ENCODE data around the gene COL5A2. TPM values are rescaled to one million over a fixed set of nuclear protein-coding genes. Genes with fewer than 3 reads are reported as not detected.

COL5A2 gene
- total RNA-seq, 1 donor from 2014 or later: 64.2 TPM

DNA sequence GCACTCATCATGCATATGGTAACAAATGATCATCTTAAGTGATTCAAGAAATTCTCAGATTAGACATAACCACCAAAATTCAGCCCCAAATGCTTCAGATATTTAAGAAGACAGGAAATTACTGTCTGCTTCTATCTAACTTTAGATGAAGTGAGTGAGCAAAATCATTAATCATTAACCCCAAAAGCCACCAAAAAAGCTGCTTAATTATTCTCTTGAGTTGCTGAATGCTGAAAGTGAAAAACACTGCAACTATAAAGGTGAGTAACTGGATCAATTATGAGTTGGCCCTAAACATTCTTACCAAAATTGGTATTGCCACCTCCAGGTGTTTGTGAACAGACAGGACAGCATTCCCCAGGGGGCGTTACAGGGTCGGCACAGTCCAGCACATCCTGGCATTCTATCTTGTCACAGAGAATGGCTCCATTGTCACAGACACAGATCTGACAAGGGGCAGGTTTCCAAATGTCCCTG, 69.6 kb downstream of the COL5A2 start:
- H3K27ac ChIP-seq: no peak overlapping the region
- intact Hi-C loops (cut with DNase I): no loop called here
- H3K36me3 ChIP-seq: peaks cover 6 to 13% of the 10 kb centered on the region in 2 donors
- no peaks in the 10 kb centered on the region for H3K9me3 ChIP-seq
- no peak overlapping the region for H3K4me3 ChIP-seq
- TF ChIP-seq, protein P1, sequence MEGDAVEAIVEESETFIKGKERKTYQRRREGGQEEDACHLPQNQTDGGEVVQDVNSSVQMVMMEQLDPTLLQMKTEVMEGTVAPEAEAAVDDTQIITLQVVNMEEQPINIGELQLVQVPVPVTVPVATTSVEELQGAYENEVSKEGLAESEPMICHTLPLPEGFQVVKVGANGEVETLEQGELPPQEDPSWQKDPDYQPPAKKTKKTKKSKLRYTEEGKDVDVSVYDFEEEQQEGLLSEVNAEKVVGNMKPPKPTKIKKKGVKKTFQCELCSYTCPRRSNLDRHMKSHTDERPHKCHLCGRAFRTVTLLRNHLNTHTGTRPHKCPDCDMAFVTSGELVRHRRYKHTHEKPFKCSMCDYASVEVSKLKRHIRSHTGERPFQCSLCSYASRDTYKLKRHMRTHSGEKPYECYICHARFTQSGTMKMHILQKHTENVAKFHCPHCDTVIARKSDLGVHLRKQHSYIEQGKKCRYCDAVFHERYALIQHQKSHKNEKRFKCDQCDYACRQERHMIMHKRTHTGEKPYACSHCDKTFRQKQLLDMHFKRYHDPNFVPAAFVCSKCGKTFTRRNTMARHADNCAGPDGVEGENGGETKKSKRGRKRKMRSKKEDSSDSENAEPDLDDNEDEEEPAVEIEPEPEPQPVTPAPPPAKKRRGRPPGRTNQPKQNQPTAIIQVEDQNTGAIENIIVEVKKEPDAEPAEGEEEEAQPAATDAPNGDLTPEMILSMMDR (IDR thresholded peaks at IDR 0.05): no peak
- DNase-seq (ENCODE audit: low spot score in 2 of 2): no peak
- peaks cover 0 to 4% of the 10 kb centered on the region in 2 donors for H3K4me1 ChIP-seq
- H3K27me3 ChIP-seq: no peaks in the 10 kb centered on the region

DNA sequence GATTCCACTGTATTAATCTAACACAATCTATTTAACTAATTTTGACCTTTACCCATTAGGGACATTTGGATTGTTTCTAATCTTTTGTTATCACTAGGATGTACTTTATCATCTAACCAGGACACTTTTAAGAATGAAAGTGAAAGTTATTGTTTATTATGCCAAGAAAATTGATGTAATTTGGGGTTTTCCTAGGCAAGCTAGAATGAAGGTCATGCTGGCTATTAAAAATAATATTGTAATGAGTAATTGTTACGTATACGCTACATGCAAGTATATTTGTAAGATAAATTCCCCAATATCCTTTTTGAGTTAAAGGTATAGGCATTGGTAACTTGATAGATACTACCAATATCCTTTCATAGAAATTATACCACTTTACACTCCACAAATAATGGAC, 74.6 kb downstream of the COL5A2 start:
- H3K4me3 ChIP-seq: no peak overlapping the region

DNA sequence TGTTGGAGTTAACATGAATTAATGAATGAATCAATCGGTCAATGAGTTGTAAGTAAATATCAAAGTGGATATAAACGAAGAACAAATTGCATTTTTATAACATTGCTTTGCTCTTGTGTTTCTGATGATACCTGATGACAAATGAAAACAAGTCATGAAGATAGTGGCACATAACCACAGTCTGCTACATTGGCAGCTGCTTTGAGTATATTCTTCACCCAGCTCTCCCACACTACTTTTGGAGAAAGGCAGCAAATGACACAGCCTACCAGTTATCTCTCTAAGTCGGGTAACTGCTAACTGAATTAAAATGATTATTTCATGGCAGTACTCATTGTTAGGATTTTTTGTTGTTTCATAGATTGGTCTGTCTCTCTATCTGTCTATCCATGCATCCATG, 76.8 kb downstream of the COL5A2 start:
- DNase-seq (ENCODE audit: low spot score in 2 of 2): no peak
- Histone ChIP-seq H3K36me3 (peaks cover 5 to 15% of the 10 kb centered on the region in 2 donors), H3K27ac (no peak overlapping the region), H3K4me3 (no peak overlapping the region), H3K27me3 (no peaks in the 10 kb centered on the region), H3K4me1 (peaks cover 0 to 8% of the 10 kb centered on the region in 2 donors), H3K9me3 (no peaks in the 10 kb centered on the region)
- intact Hi-C loops (cut with DNase I): no loop called here
- TF ChIP-seq, protein P1 (IDR thresholded peaks at IDR 0.05): no peak

More for the DNA sequence above, 74.6 kb downstream of the COL5A2 start:
- Histone ChIP-seq H3K4me1 (peaks cover 0 to 8% of the 10 kb centered on the region in 2 donors), H3K27me3 (no peaks in the 10 kb centered on the region), H3K27ac (no peak overlapping the region), H3K36me3 (peaks cover 8 to 16% of the 10 kb centered on the region in 2 donors), H3K9me3 (no peaks in the 10 kb centered on the region)
- intact Hi-C loops (cut with DNase I): no loop called here
- DNase-seq (ENCODE audit: low spot score in 2 of 2): no peak
- TF ChIP-seq, protein P1 (IDR thresholded peaks at IDR 0.05): no peak

DNA sequence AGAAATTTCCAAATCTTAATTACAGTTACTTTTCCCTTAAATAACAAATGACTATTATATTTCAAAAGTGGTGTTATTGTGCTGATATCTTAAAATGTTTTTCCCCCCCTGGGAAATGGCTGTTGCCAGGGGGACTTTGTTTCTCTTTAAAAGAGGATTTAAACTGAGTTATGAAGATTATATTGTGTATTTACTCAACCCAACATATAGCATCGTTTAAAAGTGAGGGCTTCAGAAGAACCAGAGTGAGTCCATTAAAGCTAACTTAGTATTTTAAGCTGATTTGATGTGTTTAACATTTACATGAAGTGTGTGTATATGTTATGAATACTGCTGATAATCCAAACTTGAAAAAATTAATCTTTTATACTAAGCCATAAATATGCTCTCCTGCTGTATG, 81.6 kb downstream of the COL5A2 start:
- H3K36me3 ChIP-seq: peaks cover 0 to 15% of the 10 kb centered on the region in 2 donors
- TF ChIP-seq, protein P1 (IDR thresholded peaks at IDR 0.05): no peak
- peak overlapping the region in 1 of 2 donors; percentile 28 for H3K27ac ChIP-seq
- peaks cover 0 to 11% of the 10 kb centered on the region in 2 donors for H3K4me1 ChIP-seq
- no peaks in the 10 kb centered on the region for H3K9me3 ChIP-seq
- no peaks in the 10 kb centered on the region for H3K27me3 ChIP-seq
- intact Hi-C loops (cut with DNase I): loop anchor here (10.0 kb wide), 1 partner anchor 313 kb away; no protein-coding TSS in a partner anchor
- no peak overlapping the region for H3K4me3 ChIP-seq
- no peak for DNase-seq (ENCODE audit: low spot score in 2 of 2)

DNA sequence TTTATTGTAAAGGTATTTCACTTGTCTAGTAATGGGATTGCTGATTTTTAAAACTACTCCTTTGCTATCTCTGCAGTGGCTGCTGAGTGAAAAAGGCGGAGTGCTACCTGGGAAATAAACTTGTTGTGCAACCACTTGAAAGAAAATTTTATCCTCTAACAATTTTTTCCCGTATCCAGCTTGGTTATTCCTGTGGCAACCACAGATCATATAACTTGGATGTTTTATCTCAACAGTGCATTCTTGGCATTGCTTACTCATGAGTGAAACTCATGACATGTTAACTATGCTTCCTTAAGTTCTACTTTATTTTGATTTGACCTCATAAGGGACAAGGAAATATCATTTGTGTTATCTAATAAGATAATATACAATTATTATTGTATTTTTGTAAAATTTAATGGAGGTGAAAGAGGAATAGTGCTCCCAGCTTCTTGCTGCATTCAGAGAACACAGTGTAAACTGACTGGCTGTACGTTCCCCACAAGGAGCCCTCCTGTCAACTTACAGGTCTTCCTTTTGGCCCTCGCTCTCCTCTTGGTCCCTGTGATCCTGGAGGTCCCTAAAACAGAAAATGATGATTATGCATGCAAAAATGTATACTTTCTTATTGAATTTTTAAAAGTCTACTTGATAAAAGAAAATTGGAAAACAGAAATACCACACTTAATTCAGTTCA, 82.7 kb downstream of the COL5A2 start:
- TF ChIP-seq, protein P1 (IDR thresholded peaks at IDR 0.05): no peak
- H3K4me1 ChIP-seq: peaks cover 0 to 19% of the 10 kb centered on the region in 2 donors
- no peak for DNase-seq (ENCODE audit: low spot score in 2 of 2)
- H3K9me3 ChIP-seq: no peaks in the 10 kb centered on the region
- no peaks in the 10 kb centered on the region for H3K27me3 ChIP-seq
- no peak overlapping the region for H3K27ac ChIP-seq
- H3K36me3 ChIP-seq: peaks cover 0 to 15% of the 10 kb centered on the region in 2 donors
- no peak overlapping the region for H3K4me3 ChIP-seq
- intact Hi-C loops (cut with DNase I): loop anchor here (10.0 kb wide), 1 partner anchor 312 kb away; no protein-coding TSS in a partner anchor

All from ascending aorta (tissue), 2 donors.